HEK293 (cell line): ENCODE data around the gene DIDO1.

ENCODE experiments used
- CTCF ChIA-PET: fragments of 350-600 bp; formaldehyde crosslinking; extraction: SDS; loops from one replicate; lab custom pipeline; 2021; ENCODE audit warnings: antibody characterized with exemption; lab: Yijun Ruan, JAX
- POLR2A ChIA-PET: fragments of 300-600 bp; formaldehyde crosslinking; extraction: SDS; loops from one replicate; lab custom pipeline; 2020; ENCODE audit warnings: antibody characterized with exemption, inconsistent platforms; lab: Yijun Ruan, JAX
- H3K27ac ChIP-seq: fragments of 200-500 bp; sonication (Bioruptor generic); 2 replicates; pipeline ENCODE4 v1.5.1; 2014; ENCODE audit warnings: low read depth, low read length, control low read depth, inconsistent platforms; ENCODE audit errors: extremely low read depth
- H3K36me3 ChIP-seq, 2 experiments: fragments of 200-500 bp in 1 of 2; sonication (Bioruptor generic) in 1 of 2; 1 replicate in 1 of 2; 2 replicates in 1 of 2; pipeline ENCODE4 v1.5.1; 2014 to 2017; ENCODE audit warnings: inconsistent platforms in 2 of 2, low read length in 2 of 2; ENCODE audit not compliant: control insufficient read depth in 2 of 2, insufficient read depth in 1 of 2
- H3K4me1 ChIP-seq: fragments of 200-500 bp; sonication (Bioruptor generic); 2 replicates; pipeline ENCODE4 v1.5.1; 2014; ENCODE audit warnings: mild to moderate bottlenecking, low read length, inconsistent platforms; ENCODE audit not compliant: control insufficient read depth, insufficient read depth
- H3K4me3 ChIP-seq: 2 replicates; pipeline ENCODE4 v1.5.1; 2011; ENCODE audit warnings: low read depth, mild to moderate bottlenecking, control low read depth, low read length, moderate library complexity
- H3K9me3 ChIP-seq: fragments of 200-500 bp; sonication (Bioruptor generic); 2 replicates; pipeline ENCODE4 v1.5.1; 2014; ENCODE audit warnings: low read depth, low read length, inconsistent platforms; ENCODE audit not compliant: control insufficient read depth, insufficient read depth
- EGR2 ChIP-seq: fragments of 450-650 bp; formaldehyde crosslinking; IDR thresholded peaks from 2 replicates; pipeline ENCODE4 v1.5.1; 2016; ENCODE audit warnings: low read depth, missing biosample characterization, missing genetic modification characterization
- GLIS2 ChIP-seq: fragments of 450-650 bp; formaldehyde crosslinking; IDR thresholded peaks from 2 replicates; pipeline ENCODE4 v1.5.1; 2016; ENCODE audit warnings: missing biosample characterization, missing genetic modification characterization
- PRDM1 ChIP-seq: fragments of 450-650 bp; formaldehyde crosslinking; IDR thresholded peaks from 2 replicates; pipeline ENCODE4; 2016; ENCODE audit warnings: missing biosample characterization, missing genetic modification characterization
- SCRT1 ChIP-seq: fragments of 450-650 bp; formaldehyde crosslinking; IDR thresholded peaks from 2 replicates; pipeline ENCODE4 v1.5.1; 2016; ENCODE audit warnings: missing biosample characterization, missing genetic modification characterization, borderline replicate concordance
- SP2 ChIP-seq: fragments of 450-650 bp; formaldehyde crosslinking; IDR thresholded peaks from 2 replicates; pipeline ENCODE4 v1.5.1; 2016; ENCODE audit warnings: missing biosample characterization, missing genetic modification characterization
- ZFHX2 ChIP-seq: fragments of 450-650 bp; formaldehyde crosslinking; conservative IDR thresholded peaks from 2 replicates; pipeline ENCODE4 v1.5.1; 2016; ENCODE audit warnings: missing biosample characterization, missing genetic modification characterization
- ZIC2 ChIP-seq: fragments of 450-650 bp; formaldehyde crosslinking; IDR thresholded peaks from 2 replicates; pipeline ENCODE4 v1.5.1; 2016; ENCODE audit warnings: missing biosample characterization, missing genetic modification characterization
- ZNF133 ChIP-seq: fragments of 450-650 bp; formaldehyde crosslinking; IDR thresholded peaks from 2 replicates; pipeline ENCODE4 v1.5.1; 2016; ENCODE audit warnings: missing biosample characterization, missing genetic modification characterization
- ZNF202 ChIP-seq: fragments of 450-650 bp; formaldehyde crosslinking; IDR thresholded peaks from 2 replicates; pipeline ENCODE4 v1.5.1; 2016; ENCODE audit warnings: missing biosample characterization, missing genetic modification characterization, borderline replicate concordance
- ZNF394 ChIP-seq: fragments of 450-650 bp; formaldehyde crosslinking; IDR thresholded peaks from 2 replicates; pipeline ENCODE4 v1.5.1; 2016; ENCODE audit warnings: missing biosample characterization, missing genetic modification characterization, mild to moderate bottlenecking, moderate library complexity, borderline replicate concordance
- ZNF433 ChIP-seq: fragments of 450-650 bp; formaldehyde crosslinking; IDR thresholded peaks from 2 replicates; pipeline ENCODE4 v1.5.1; 2016; ENCODE audit warnings: missing biosample characterization, missing genetic modification characterization, low read depth
- ZNF449 ChIP-seq: fragments of 450-650 bp; formaldehyde crosslinking; IDR thresholded peaks from 2 replicates; pipeline ENCODE4 v1.5.1; 2017; ENCODE audit warnings: missing biosample characterization, mild to moderate bottlenecking, missing genetic modification characterization, moderate library complexity
- ZNF544 ChIP-seq: fragments of 450-650 bp; formaldehyde crosslinking; IDR thresholded peaks from 2 replicates; pipeline ENCODE4 v1.5.0; 2017; ENCODE audit warnings: missing biosample characterization, missing genetic modification characterization
- ZNF600 ChIP-seq: fragments of 450-650 bp; formaldehyde crosslinking; IDR thresholded peaks from 2 replicates; pipeline ENCODE4 v1.5.1; 2016; ENCODE audit warnings: missing biosample characterization, missing genetic modification characterization
- ZNF645 ChIP-seq: fragments of 450-650 bp; formaldehyde crosslinking; IDR thresholded peaks from 2 replicates; pipeline ENCODE4; 2016; ENCODE audit warnings: missing biosample characterization, missing genetic modification characterization
- ZNF692 ChIP-seq: fragments of 450-650 bp; formaldehyde crosslinking; IDR thresholded peaks from 2 replicates; pipeline ENCODE4 v1.5.1; 2016; ENCODE audit warnings: missing biosample characterization, missing genetic modification characterization
- ZSCAN4 ChIP-seq: fragments of 450-650 bp; formaldehyde crosslinking; IDR thresholded peaks from 2 replicates; pipeline ENCODE4 v1.5.1; 2017; ENCODE audit warnings: missing biosample characterization, missing genetic modification characterization

The DIDO1 gene

GRCh38 chr20:62971211-62971949 lies 45.1 kb upstream of the DIDO1 start:
- ChIA-PET CTCF (interaction anchor here (0.6 to 1.9 kb wide), 3 partner anchors 38 to 48 kb away, joined by 3 to 6 read pairs (median 4); no protein-coding TSS in a partner anchor), POLR2A (no interaction called here)
- Histone ChIP-seq H3K27ac (no peak overlapping the region), H3K9me3 (no peaks in the 10 kb centered on the region), H3K36me3 (no peaks in the 10 kb centered on the region), H3K4me3 (no peak overlapping the region), H3K4me1 (no peaks in the 10 kb centered on the region)
- TF ChIP-seq EGR2 (tag by site-specific recombination) (peak; percentile 84), ZNF394 (tag by site-specific recombination) (no peak), ZNF449 (tag by site-specific recombination) (no peak), SP2 (no peak), ZSCAN4 (tag by site-specific recombination) (peak; percentile 80), ZNF433 (tag by site-specific recombination) (no peak), ZFHX2 (tag by site-specific recombination) (peak; percentile 91), SCRT1 (tag by site-specific recombination) (no peak)

GRCh38 chr20:62970307-62971210 lies 44.3 kb upstream of the DIDO1 start:
- H3K9me3 ChIP-seq, result no peaks in the 10 kb centered on the region
- no peaks in the 10 kb centered on the region for H3K36me3 ChIP-seq
- no peak overlapping the region for H3K4me3 ChIP-seq
- no peaks in the 10 kb centered on the region for H3K4me1 ChIP-seq
- CTCF ChIA-PET, result interaction anchor here (0.6 to 1.9 kb wide), 5 partner anchors 9 to 48 kb away, joined by 3 to 6 read pairs (median 3); no protein-coding TSS in a partner anchor
- POLR2A ChIA-PET, result no interaction called here
- TF ChIP-seq SP2 (peak; percentile 11; the same call in 1 of the 2 replicates), ZNF544 (tag by site-specific recombination) (no peak), ZNF600 (peak; percentile 58; the same call in 1 of the 2 replicates), ZNF202 (tag by site-specific recombination) (no peak), ZNF645 (tag by site-specific recombination) (no peak), ZNF692 (tag by site-specific recombination) (no peak), PRDM1 (no peak), ZIC2 (peak; percentile 56; the same call in 1 of the 2 replicates), ZNF133 (tag by site-specific recombination) (no peak), GLIS2 (tag by site-specific recombination) (peak; percentile 23)
- no peak overlapping the region for H3K27ac ChIP-seq
